Prostate gland (tissue), 2 donors: Measurements from ENCODE around the gene SUPT6H. TPM values are rescaled to one million over a fixed set of nuclear protein-coding genes. Genes with fewer than 3 reads are reported as not detected.
"Not testable (repeated sequence)": the region's sequence is repeated elsewhere in the genome, so short reads cannot be mapped to it uniquely, and the experiment has no call there.

Experiments used
- DNase-seq: peaks from one replicate; pipeline ENCODE4 v3.0.0-alpha.2; 2019; ENCODE audit warnings: low spot score
- H3K27ac ChIP-seq, 2 donors: fragments of 200-600 bp; sonication (generic); 2 replicates each; pipeline ENCODE4 v1.5.1; 2017 to 2019
- H3K27me3 ChIP-seq: fragments of 200-600 bp; sonication (generic); replicated peaks from 2 replicates; pipeline ENCODE4 v1.5.1; 2019; ENCODE audit not compliant: insufficient read depth
- H3K36me3 ChIP-seq, 2 donors: fragments of 200-600 bp; sonication (generic); 1 replicate in 1 of 2; 2 replicates in 1 of 2; pipeline versions ENCODE4 v1.5.1 to v1.8.1; 2017 to 2019
- H3K4me1 ChIP-seq: fragments of 200-600 bp; sonication (generic); replicated peaks from 2 replicates; pipeline ENCODE4 v1.5.1; 2019
- H3K4me3 ChIP-seq, 2 donors: fragments of 200-600 bp; sonication (generic); 2 replicates each; pipeline ENCODE4 v1.5.1; 2017 to 2019
- H3K9me3 ChIP-seq: fragments of 200-600 bp; sonication (generic); 2 replicates; pipeline ENCODE4 v1.5.1; 2017
- CTCF ChIP-seq, 4 experiments: fragments of 200-600 bp in 2 of 4; fragments of 450-650 bp in 2 of 4; sonication (generic) in 2 of 4; IDR thresholded peaks; 1 replicate in 3 of 4; 2 replicates in 1 of 4; pipeline ENCODE4 v1.5.1; 2016 to 2019; ENCODE audit warnings: antibody characterized with exemption in 4 of 4, mild to moderate bottlenecking in 2 of 4, moderate library complexity in 2 of 4
- POLR2A ChIP-seq: fragments of 450-650 bp; IDR thresholded peaks from one replicate; pipeline ENCODE4 v1.6.1; 2016; ENCODE audit warnings: antibody characterized with exemption, mild to moderate bottlenecking
- POLR2AphosphoS5 ChIP-seq: sonication (generic); formaldehyde crosslinking; IDR thresholded peaks from one replicate; pipeline ENCODE4 v1.6.1; 2017; ENCODE audit warnings: antibody characterized with exemption
- WGBS: methylation state at CpG from one replicate; pipeline ENCODE4 v1.1.5; 2018; 5-methylcytosine and 5-hydroxymethylcytosine counted together
- intact Hi-C: fragments of 100-400 bp; cut with DNase I; formaldehyde crosslinking; loops from one replicate; pipeline ENCODE4 v1.14.2; 2022
- total RNA-seq, 2 donors: library from RNA; depleted of rRNA; stranded (reverse); fragments of >200 nt; gene quantifications; one replicate each; pipeline ENCODE4 v1.1.0, GENCODE V29; 2016

Gene SUPT6H
- total RNA-seq, 2 donors from 2014 or later, result 52.7 to 138 TPM

GRCh38 chr17:28723836-28724499 is 62.0 kb downstream of the SUPT6H start:
- 45% methylated on average over 4 of the region's 4 CpGs for WGBS
- peaks cover 23% of the 10 kb centered on the region for H3K4me1 ChIP-seq
- intact Hi-C loops, result loop anchor here (10.0 kb wide), 1 partner anchor 191 kb away; no protein-coding TSS in a partner anchor
- H3K27ac ChIP-seq, result peak overlapping the region; percentile 99
- not testable (repeated sequence) for H3K27me3 ChIP-seq, H3K4me3 ChIP-seq, H3K9me3 ChIP-seq, H3K36me3 ChIP-seq
- DNase-seq, result peak; percentile 62
- TF ChIP-seq POLR2AphosphoS5, result peak; percentile 91

GRCh38 chr17:28724500-28725165 is 62.6 kb downstream of the SUPT6H start:
- TF ChIP-seq POLR2AphosphoS5 (no peak), CTCF (IDR thresholded peaks at IDR 0.05) (no peak), POLR2A (no peak)
- WGBS, result 68% methylated on average over 10 of the region's 10 CpGs
- H3K9me3 ChIP-seq, result no peaks in the 10 kb centered on the region
- DNase-seq, result no peak
- no peaks in the 10 kb centered on the region for H3K27me3 ChIP-seq
- intact Hi-C loops, result loop anchor here (5.0 to 10.0 kb wide), 2 partner anchors 190 to 228 kb away; partner anchors contain the start of gene PHF12
- H3K27ac ChIP-seq, result peak overlapping the region; percentile 99
- H3K4me3 ChIP-seq, result no peak overlapping the region
- H3K4me1 ChIP-seq, result peaks cover 23% of the 10 kb centered on the region
- peaks cover 5 to 7% of the 10 kb centered on the region in 2 donors for H3K36me3 ChIP-seq

- Histone ChIP-seq H3K27ac (peak overlapping the region; percentile 99), H3K9me3 (no peaks in the 10 kb centered on the region), H3K4me3 (peak overlapping the region; percentile 63 to 76), H3K36me3 (peaks cover 5 to 7% of the 10 kb centered on the region in 2 donors), H3K4me1 (peaks cover 23% of the 10 kb centered on the region), H3K27me3 (no peaks in the 10 kb centered on the region)
- DNase-seq, result no peak
- TF ChIP-seq POLR2AphosphoS5 (no peak), POLR2A (no peak), CTCF (IDR thresholded peaks at IDR 0.05) (no peak)
- 27% methylated on average over 20 of the region's 20 CpGs for WGBS
- intact Hi-C loops, result loop anchor here (5.0 to 10.0 kb wide), 2 partner anchors 190 to 227 kb away; partner anchors contain the start of gene PHF12
Measured at GRCh38 chr17:28725166-28725659, 63.2 kb downstream of the SUPT6H start.

GRCh38 chr17:28725660-28726225 is 63.7 kb downstream of the SUPT6H start:
- intact Hi-C loops, result loop anchor here (2.0 to 10.0 kb wide), 3 partner anchors 25 to 227 kb away; partner anchors contain the start of gene PHF12
- Histone ChIP-seq H3K27me3 (no peaks in the 10 kb centered on the region), H3K36me3 (peaks cover 5 to 7% of the 10 kb centered on the region in 2 donors), H3K4me3 (peak overlapping the region; percentile 63 to 76), H3K9me3 (no peaks in the 10 kb centered on the region), H3K4me1 (peaks cover 22% of the 10 kb centered on the region), H3K27ac (peak overlapping the region; percentile 99)
- WGBS, result 2% methylated on average over 45 of the region's 45 CpGs
- TF ChIP-seq POLR2A (peak; percentile 73), POLR2AphosphoS5 (peak; percentile 15), CTCF (IDR thresholded peaks at IDR 0.05) (no peak)
- DNase-seq, result peak; percentile 61

GRCh38 chr17:28726226-28726626 is 64.2 kb downstream of the SUPT6H start, which contains the start of gene TLCD1:
TLCD1 (minus strand) TSS chr17:28726233; CDS start chr17:28726097, 136 bp downstream.
- intact Hi-C loops, result loop anchor here (2.0 to 10.0 kb wide), 3 partner anchors 25 to 226 kb away; partner anchors contain the start of gene PHF12
- no peaks in the 10 kb centered on the region for H3K9me3 ChIP-seq
- H3K4me1 ChIP-seq, result peaks cover 19% of the 10 kb centered on the region
- H3K4me3 ChIP-seq, result peak within 1 kb of the TSS; percentile 63 to 76
- H3K27me3 ChIP-seq, result no peaks in the 10 kb centered on the region
- peaks cover 5 to 7% of the 10 kb centered on the region in 2 donors for H3K36me3 ChIP-seq
- TF ChIP-seq CTCF (IDR thresholded peaks at IDR 0.05) (no peak), POLR2AphosphoS5 (no peak), POLR2A (no peak)
- 0% methylated on average over 32 of the region's 49 CpGs for WGBS
- peak within 1 kb of the TSS; percentile 99 for H3K27ac ChIP-seq
- peak; percentile 47 for DNase-seq
